PFSK-1 (cell line): ENCODE data around the gene BCAS1.

ENCODE experiments used
- REST ChIP-seq, 2 experiments: IDR thresholded peaks; 2 replicates each; pipeline versions ENCODE4 v1.6.1 to v1.8.0; 2011 to 2012; ENCODE audit warnings: low read depth in 2 of 2, low read length in 2 of 2, control low read depth in 1 of 2, inconsistent platforms in 1 of 2, mild to moderate bottlenecking in 1 of 2, moderate library complexity in 1 of 2; ENCODE audit not compliant: insufficient read depth in 1 of 2
- SIN3A ChIP-seq: IDR thresholded peaks from 2 replicates; pipeline ENCODE4 v1.6.1; 2012; ENCODE audit warnings: mild to moderate bottlenecking, low read length, moderate library complexity, borderline replicate concordance; ENCODE audit not compliant: insufficient read depth
- TAF1 ChIP-seq: IDR thresholded peaks from 2 replicates; pipeline ENCODE4 v1.6.1; 2012; ENCODE audit warnings: low read length, control low read depth, borderline replicate concordance; ENCODE audit not compliant: insufficient read depth

DNA sequence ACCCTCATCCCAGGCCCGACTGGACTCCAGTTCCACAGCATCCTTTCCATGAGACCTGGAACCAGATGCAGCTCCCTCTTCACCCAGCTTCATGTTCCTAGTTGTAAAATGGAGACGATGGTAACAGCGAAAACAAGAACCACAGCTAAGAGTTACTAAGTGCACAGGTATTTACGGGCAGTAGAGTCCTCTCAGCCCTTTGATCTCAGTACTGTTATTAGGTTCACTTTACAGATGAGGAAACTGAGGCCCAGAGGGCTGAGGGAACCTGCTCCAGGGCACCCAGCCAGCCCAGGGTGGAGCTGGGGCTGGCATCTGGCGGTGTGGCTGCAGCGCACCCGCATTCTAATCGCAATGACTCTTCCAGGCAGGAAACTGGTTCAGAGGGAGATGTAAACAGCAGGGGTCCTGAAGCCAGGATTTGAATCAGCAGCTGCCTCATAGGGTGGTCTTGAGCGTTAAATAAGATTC lies 858 bp downstream of the BCAS1 start:
- TF ChIP-seq TAF1 = no peak
- no peak for TF ChIP-seq SIN3A
- TF ChIP-seq REST (IDR thresholded peaks at IDR 0.05; ENCODE audit: insufficient read depth in 1 of 2, low read depth in 2 of 2, low read length in 2 of 2) = no peak
